MCF 10A (cell line): ENCODE results near the gene AIG1. TPM values are rescaled to one million over a fixed set of nuclear protein-coding genes. Genes with fewer than 3 reads are reported as not detected.

ENCODE experiments used
- BruUV-seq: library from RNA; stranded (reverse); fragments of 400-500 nt; replicated peaks from 2 replicates; lab custom pipeline; 2021; lab: Mats Ljungman, UMichigan
- CTCF ChIA-PET: fragments of 300-600 bp; sonication (Branson Sonifier 250); formaldehyde crosslinking; extraction: SDS; loops from one replicate; lab custom pipeline; 2021; ENCODE audit warnings: antibody characterized with exemption, inconsistent platforms; lab: Yijun Ruan, JAX
- POLR2A ChIA-PET: fragments of 300-600, 350-650 bp; sonication (Branson Sonifier 250); formaldehyde crosslinking; extraction: SDS; loops from one replicate; lab custom pipeline; 2020; ENCODE audit warnings: antibody characterized with exemption, inconsistent platforms; lab: Yijun Ruan, JAX
- DNase-seq: peaks from one replicate; pipeline ENCODE4 v3.0.0-alpha.2; 2018; ENCODE audit not compliant: unreplicated experiment
- H3K27ac Mint-ChIP-seq: one replicate; pipeline ENCODE4 v1.8.0; 2022; ENCODE audit warnings: mild to moderate bottlenecking, low read depth, mixed read lengths; ENCODE audit not compliant: unreplicated experiment
- H3K27me3 Mint-ChIP-seq: one replicate; pipeline ENCODE4 v1.8.0; 2022; ENCODE audit warnings: mixed read lengths; ENCODE audit not compliant: insufficient read depth, unreplicated experiment
- H3K36me3 Mint-ChIP-seq: one replicate; pipeline ENCODE4 v1.8.0; 2022; ENCODE audit warnings: mild to moderate bottlenecking, moderate library complexity, mixed read lengths; ENCODE audit not compliant: insufficient read depth, unreplicated experiment
- H3K4me1 Mint-ChIP-seq: one replicate; pipeline ENCODE4 v1.8.0; 2022; ENCODE audit warnings: mixed read lengths; ENCODE audit not compliant: insufficient read depth, unreplicated experiment
- H3K4me3 Mint-ChIP-seq: one replicate; pipeline ENCODE4 v1.8.0; 2022; ENCODE audit warnings: mild to moderate bottlenecking, moderate library complexity, mixed read lengths; ENCODE audit not compliant: unreplicated experiment
- H3K9me3 Mint-ChIP-seq: one replicate; pipeline ENCODE4 v1.8.0; 2022; ENCODE audit warnings: mixed read lengths; ENCODE audit not compliant: unreplicated experiment
- intact Hi-C: fragments of 100-400 bp; cut with micrococcal nuclease; formaldehyde crosslinking; loops from 2 replicates; pipeline ENCODE4 v1.14.1; 2022
- total RNA-seq: library from RNA; stranded (reverse); gene quantifications from 2 replicates; pipeline ENCODE4 v1.2.3, GENCODE V29; 2022
- TF ChIP-seq, protein P1 (sequence below): fragments of 200-600 bp; IDR thresholded peaks from one replicate; pipeline ENCODE4 v1.8.0; 2022; ENCODE audit warnings: antibody characterized with exemption, mild to moderate bottlenecking; ENCODE audit not compliant: unreplicated experiment

Gene AIG1
- total RNA-seq, 1 experiment from 2014 or later = 106 TPM

DNA sequence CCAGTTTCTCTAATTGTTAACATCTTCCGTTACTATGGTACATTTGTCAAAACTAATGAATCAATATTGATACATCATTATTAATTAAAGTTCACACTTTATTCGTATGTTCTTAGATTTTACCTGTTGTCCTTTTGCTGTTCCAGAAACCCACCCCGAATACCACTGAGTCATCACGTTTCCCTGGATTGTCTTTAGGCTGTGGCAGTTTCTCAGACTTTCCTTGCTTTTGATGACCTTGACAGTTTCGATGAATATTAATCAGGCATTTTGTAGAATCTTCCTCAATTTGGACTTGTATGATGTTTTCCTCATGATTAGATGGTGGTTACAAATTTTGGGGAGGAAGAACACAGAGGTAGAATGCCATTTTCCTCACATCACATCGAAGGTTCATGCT lies 39.1 kb upstream of the AIG1 start:
- Mint-ChIP-seq H3K9me3 (no peaks in the 10 kb centered on the region), H3K4me1 (no peaks in the 10 kb centered on the region), H3K4me3 (no peak overlapping the region), H3K27me3 (no peaks in the 10 kb centered on the region), H3K27ac (no peak overlapping the region), H3K36me3 (no peaks in the 10 kb centered on the region)
- ChIA-PET CTCF (no interaction called here), POLR2A (no interaction called here)
- intact Hi-C loops = no loop called here
- TF ChIP-seq, protein P1, sequence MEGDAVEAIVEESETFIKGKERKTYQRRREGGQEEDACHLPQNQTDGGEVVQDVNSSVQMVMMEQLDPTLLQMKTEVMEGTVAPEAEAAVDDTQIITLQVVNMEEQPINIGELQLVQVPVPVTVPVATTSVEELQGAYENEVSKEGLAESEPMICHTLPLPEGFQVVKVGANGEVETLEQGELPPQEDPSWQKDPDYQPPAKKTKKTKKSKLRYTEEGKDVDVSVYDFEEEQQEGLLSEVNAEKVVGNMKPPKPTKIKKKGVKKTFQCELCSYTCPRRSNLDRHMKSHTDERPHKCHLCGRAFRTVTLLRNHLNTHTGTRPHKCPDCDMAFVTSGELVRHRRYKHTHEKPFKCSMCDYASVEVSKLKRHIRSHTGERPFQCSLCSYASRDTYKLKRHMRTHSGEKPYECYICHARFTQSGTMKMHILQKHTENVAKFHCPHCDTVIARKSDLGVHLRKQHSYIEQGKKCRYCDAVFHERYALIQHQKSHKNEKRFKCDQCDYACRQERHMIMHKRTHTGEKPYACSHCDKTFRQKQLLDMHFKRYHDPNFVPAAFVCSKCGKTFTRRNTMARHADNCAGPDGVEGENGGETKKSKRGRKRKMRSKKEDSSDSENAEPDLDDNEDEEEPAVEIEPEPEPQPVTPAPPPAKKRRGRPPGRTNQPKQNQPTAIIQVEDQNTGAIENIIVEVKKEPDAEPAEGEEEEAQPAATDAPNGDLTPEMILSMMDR = no peak
- BruUV-seq = no TSS peak
- no peak for DNase-seq

DNA sequence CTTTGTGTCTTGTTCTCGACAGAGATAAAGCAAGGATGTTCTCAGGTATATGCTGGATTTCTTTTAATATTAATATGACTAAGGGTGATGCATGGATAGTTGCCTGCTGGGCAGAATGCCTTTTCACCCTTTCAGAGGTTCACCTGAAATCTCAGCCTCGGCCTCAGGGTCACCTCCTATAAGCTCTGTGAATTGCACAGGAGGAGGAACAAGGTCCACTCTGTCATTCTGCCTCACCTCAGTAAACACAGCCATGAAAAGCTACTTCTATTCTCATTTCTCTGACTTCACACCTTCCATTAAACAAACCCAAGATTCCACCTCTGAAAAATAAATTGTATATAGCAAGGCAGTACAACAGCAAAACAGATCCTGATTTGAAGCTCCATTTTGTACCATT lies 38.1 kb upstream of the AIG1 start:
- intact Hi-C loops = no loop called here
- ChIA-PET POLR2A (no interaction called here), CTCF (interaction anchor here (0.5 kb wide), 1 partner anchor 28 kb away, joined by 3 read pairs; no protein-coding TSS in a partner anchor)
- Mint-ChIP-seq H3K36me3 (no peaks in the 10 kb centered on the region), H3K27me3 (no peaks in the 10 kb centered on the region), H3K4me1 (no peaks in the 10 kb centered on the region), H3K4me3 (no peak overlapping the region), H3K9me3 (no peaks in the 10 kb centered on the region), H3K27ac (no peak overlapping the region)
- DNase-seq = no peak
- TF ChIP-seq, protein P1 = no peak
- no TSS peak for BruUV-seq

DNA sequence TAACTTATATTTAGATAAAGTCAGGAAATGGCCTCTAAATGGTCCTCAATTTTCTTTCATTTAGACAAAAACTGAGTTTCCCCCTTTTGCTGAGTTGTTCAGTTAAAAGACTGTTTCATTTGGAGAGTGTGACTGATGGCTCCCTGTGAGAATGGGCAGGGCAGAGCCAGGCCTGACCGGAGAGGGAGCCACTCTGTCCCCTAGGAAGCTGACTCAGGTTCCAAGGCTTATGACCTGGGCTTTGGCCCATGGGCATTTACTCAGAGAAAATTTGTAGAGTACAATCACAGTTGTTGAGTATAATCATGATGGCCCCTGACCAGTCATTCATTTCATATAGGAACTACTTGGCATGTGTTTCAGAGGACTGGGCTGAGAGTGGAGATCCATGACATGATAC lies 37.0 kb upstream of the AIG1 start:
- intact Hi-C loops = no loop called here
- Mint-ChIP-seq H3K9me3 (no peaks in the 10 kb centered on the region), H3K36me3 (no peaks in the 10 kb centered on the region), H3K4me3 (no peak overlapping the region), H3K27ac (no peak overlapping the region), H3K4me1 (no peaks in the 10 kb centered on the region), H3K27me3 (no peaks in the 10 kb centered on the region)
- no TSS peak for BruUV-seq
- no peak for DNase-seq
- TF ChIP-seq, protein P1 = no peak
- POLR2A ChIA-PET = interaction anchor here (0.7 kb wide), 1 partner anchor 10 kb away, joined by 3 read pairs; no protein-coding TSS in a partner anchor
- CTCF ChIA-PET = no interaction called here

DNA sequence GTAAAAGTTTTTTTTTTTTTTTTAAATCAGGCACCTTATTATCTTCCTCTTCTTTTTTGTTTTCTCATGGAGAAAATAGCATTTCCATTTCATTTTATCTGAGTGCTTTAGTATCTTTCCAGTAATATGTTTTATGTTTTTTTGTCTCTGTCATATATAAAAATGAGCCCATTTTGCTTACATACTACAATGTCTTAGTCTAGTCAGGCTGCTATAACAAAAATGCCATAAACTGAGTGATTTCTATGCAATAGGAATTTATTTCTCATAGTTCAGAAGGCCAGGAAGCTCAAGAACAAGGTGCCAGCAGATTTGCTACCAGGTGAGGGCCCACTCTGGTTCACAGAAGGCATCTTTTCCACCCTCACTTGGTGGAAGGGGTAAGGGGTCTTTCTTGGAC lies 35.7 kb upstream of the AIG1 start:
- TF ChIP-seq, protein P1 = no peak
- H3K9me3 Mint-ChIP-seq = no peaks in the 10 kb centered on the region
- no TSS peak for BruUV-seq

More for the DNA sequence above, 35.7 kb upstream of the AIG1 start:
- no peak for DNase-seq
- intact Hi-C loops = no loop called here
- no peaks in the 10 kb centered on the region for H3K36me3 Mint-ChIP-seq
- POLR2A ChIA-PET = no interaction called here
- CTCF ChIA-PET = no interaction called here
- no peaks in the 10 kb centered on the region for H3K4me1 Mint-ChIP-seq
- no peak overlapping the region for H3K4me3 Mint-ChIP-seq
- H3K27me3 Mint-ChIP-seq = no peaks in the 10 kb centered on the region
- H3K27ac Mint-ChIP-seq = no peak overlapping the region
